ENCODE results near the gene SCMH1.

The SCMH1 gene

DNA sequence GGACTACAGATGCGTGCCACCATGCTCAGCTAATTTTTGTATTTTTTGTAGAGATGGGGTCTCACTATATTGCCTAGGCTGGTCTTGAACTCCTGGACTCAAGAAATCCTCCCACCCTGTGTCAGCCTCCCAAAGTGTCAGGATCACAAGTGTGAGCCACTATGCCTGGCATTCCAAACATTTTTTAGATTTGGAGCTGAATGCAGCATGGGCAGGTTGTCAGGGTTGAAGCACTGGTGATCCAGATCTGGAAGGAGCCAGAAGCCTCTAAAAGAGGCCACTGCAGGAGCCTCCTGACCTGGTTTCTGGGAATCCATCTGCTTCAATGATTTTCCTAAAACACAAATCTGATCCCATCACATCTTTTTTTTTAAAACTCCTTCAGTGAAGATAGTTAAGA lies 264.4 kb downstream of the SCMH1 start:
- peaks cover 15% of the 10 kb centered on the region; the same call in 1 of the 2 replicates for H4K20me1 ChIP-seq (ENCODE audit: control insufficient read depth, insufficient read depth, low read depth, low read length)
- no peaks in the 10 kb centered on the region for H3K9me3 ChIP-seq (ENCODE audit: control insufficient read depth, insufficient read depth, low read length)
- no peak overlapping the region for H3K4me2 ChIP-seq (ENCODE audit: low read length)
- no peaks in the 10 kb centered on the region for H3F3A ChIP-seq (ENCODE audit: control insufficient read depth, insufficient read depth)
- H3K79me2 ChIP-seq (ENCODE audit: control insufficient read depth, low read length), result peaks cover 35% of the 10 kb centered on the region
- H3K27me3 ChIP-seq (ENCODE audit: control insufficient read depth, low read length), result no peaks in the 10 kb centered on the region
- H3K4me1 ChIP-seq (ENCODE audit: control insufficient read depth, low read length), result peaks cover 27% of the 10 kb centered on the region
- H3K4me3 ChIP-seq (ENCODE audit: low read length), result no peak overlapping the region
- no peak overlapping the region for H3K27ac ChIP-seq (ENCODE audit: low read depth, low read length)
- no peaks in the 10 kb centered on the region for H3K9me2 ChIP-seq (replicated peaks; ENCODE audit: control insufficient read depth, low read length)
- TF ChIP-seq CTCF (IDR thresholded peaks at IDR 0.05; ENCODE audit: low read depth, low read length, poor library complexity, severe bottlenecking) (no peak), EZH2phosphoT487 (IDR thresholded peaks at IDR 0.05; ENCODE audit: borderline replicate concordance, low read length) (no peak)
- peaks cover 27% of the 10 kb centered on the region for H3K36me3 ChIP-seq (ENCODE audit: control insufficient read depth, low read length)
